GM19455 (cell line): ENCODE results near the gene IL6R.
"Not testable (repeated sequence)": the region's sequence is repeated elsewhere in the genome, so short reads cannot be mapped to it uniquely, and the experiment has no call there.

ENCODE experiments used
- ATAC-seq: cut with Tn5 transposase; IDR thresholded peaks from one replicate; pipeline ENCODE4 v1.9.1; 2021; ENCODE audit not compliant: unreplicated experiment

The IL6R gene

DNA sequence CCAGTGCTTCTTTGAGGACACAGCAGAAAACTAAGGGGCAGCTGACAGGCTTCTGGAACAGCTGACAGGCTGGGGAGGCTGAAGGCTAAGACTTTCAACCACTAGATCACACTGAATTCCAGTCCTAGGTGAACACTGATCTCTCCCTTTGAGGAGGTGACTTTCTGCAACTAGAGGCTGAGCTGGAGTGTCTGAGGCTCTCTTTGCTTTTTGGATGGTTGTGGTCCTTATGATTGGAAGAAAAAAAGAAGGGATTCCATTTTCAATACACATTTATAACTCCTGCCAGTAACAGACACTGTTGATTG, 1.4 kb downstream of the IL6R start:
- ATAC-seq, result no peak

DNA sequence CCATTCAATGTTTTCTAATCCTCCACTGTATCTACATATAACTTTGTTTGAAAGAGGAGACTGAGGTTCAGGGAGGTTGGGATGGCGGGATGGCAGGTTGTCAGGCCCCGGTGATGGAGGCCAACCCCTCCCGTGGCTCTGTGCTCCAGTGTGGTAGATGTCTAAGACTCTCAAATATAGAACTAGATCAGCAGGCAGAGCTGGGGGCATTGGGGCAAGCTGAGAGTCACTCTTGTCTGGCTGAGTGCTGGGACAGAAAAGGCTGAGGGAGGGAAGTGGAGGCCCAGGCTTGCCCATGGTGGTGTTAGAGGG, 1.7 kb downstream of the IL6R start:
- no peak for ATAC-seq

DNA sequence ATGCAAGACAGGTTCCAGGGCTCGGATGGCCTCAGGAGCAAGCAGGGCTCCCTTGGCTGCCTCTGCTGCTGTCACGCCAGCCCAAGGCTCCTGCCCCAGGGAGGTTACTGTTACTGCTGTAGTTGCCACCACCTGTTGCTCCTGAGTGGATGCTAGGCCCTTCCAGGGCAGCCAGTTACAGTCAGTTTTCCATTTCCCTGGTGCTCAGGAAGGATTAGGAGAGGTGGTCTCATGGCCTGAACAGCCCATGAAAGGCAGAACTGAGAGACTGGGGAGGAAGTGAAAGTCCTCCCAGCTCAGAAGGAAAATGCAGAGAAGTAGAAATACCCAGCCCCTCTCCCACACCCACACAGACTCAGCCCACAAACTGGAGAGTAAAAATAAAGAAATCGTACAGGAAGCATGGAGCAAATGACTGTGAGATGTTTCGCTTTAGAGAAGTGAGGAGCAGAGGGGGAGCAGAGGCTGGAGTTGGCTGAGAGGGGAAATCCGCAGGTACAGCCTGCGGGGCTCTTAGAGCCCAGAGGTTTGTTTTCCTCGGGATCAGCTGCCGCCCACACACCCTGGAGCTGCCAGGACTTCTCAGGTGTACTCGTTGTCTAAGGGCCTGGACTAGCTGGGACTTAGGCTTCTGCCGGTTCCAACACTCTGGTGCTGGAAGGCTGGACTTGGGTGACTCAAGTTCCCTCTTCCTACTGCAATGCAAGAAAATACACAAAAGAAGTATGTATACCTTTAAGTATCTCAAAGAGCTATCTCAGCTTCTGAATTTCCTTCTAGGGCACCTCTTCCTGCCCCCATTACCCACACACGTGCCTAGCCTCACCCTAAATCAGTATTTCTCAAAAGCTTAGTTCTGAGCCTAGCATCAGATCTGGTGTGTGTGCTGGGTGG, 2.3 kb downstream of the IL6R start:
- ATAC-seq, result no peak

DNA sequence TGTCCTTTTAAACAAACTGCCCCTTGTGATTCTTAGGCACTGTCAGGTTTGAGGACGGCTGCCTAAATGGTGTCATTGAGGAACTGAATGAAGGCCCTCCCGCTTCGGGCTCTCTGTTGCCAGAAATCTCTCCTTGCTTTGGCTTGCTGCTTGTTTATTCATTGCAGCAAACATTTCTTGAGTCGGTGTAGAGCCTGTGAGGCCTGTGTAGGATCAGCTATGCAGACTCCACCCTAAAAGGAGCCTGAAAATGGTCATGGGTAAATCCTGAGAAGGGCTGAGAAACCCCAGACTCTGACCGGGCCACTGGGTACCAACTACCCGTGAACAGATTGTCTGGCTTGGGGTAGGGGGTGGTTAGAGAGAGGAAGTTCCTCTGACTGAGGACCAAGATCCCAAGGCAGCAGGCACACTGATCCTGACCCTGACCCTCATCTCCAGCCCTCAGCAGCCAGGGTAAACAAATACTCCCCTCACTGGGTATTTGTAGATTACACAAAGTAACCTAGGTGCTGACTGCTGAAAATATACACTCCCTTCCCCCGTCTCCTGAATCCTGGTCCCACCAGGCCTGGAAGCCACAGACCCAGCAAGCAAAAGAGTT, 3.1 kb downstream of the IL6R start:
- no peak for ATAC-seq

DNA sequence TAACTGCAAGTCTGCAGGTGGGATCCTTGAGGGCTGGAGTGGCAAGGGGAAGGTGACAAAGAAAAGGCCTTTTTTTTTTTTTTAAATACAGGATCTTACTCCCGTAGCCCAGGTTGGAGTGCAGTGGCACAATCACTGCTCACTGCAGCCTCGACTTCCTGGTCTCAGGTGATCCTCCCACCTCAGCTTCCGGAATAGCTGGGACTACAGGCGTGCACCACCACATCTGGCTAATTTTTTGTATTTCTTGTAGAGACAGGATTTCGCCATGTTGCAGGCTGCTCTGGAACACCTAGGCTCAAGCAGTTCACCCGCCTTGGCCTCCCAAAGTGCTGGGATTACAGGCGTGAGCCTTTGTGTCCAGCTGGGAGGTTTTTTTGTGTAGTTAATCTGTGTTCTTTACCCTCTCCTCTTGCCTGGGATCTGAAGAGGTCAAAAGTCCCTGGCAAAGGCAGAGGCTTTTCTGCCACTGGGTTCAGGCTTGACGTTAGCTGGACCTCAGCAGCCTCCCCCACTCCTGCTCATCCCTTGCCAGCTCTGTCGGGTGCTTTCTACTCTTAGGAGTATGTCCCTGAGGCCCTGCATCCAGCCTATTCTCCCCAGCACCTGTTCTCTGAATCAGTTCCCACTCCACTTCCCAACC, 5.2 kb downstream of the IL6R start:
- ATAC-seq, result no peak

DNA sequence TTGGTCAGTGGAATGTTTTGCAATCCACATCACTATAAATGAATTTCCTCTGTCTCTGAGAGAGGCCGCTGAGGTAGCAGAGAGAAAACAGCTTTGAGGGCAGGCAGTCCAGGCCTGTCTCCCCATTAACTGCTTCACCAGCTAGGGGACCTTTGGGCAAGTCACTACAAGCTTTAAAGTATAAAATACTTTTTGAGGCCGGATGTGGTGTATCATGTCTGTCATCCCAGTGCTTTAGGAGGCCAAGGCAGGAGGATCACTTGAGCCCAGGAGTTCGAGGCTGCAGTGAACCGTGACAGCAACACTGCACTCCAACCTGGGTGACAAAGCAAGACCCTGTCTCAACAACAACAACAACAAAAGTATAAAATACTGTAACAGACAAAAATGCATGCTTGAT, 6.4 kb downstream of the IL6R start:
- ATAC-seq, result no peak

DNA sequence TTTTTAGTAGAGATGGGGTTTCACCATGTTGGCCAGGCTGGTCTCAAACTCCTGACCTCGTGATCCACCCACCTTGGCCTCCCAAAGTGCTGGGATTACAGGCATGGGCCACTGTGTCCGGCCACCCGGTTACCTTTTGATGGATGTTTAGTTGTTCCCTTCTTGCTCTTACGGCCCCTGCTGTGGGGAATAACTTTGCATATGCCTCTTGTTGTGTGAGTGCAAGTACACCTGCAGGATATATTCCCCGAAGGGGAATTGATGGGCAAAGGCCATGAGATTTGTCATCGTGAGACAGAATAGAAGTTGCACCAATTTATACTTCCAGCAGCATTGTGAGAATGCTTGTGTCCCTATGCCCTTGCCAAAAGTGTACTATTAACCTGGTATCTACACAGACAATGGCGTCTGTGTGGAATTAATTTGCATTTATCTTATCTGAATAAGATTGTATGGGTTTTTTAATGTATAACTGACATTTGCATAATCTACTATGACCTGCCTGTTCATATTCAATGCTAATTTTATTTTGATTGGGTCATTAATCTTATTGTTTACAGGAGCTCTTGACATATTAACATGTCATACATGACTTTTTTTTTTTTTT, 8.1 kb downstream of the IL6R start:
- ATAC-seq, result no peak

DNA sequence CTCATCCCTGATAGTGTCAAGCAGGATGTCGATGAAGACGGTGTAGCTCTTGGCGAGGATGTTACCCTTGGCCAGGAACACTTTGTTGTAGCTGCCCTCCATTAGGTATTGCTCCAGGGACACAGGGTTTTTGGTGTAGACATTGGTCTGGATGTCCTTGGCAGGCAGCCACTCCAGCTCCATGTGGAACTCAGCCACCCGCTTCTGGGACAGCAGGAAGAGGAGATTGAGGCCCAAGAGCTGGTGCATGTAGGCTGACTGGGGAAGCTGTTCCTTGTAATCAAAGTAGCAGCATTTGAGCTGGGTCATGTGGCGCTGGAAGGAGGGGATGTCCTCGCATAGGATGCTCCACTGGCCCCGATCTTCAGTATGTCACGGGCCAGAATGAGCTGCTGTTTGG, 9.5 kb downstream of the IL6R start:
- ATAC-seq, result no peak

DNA sequence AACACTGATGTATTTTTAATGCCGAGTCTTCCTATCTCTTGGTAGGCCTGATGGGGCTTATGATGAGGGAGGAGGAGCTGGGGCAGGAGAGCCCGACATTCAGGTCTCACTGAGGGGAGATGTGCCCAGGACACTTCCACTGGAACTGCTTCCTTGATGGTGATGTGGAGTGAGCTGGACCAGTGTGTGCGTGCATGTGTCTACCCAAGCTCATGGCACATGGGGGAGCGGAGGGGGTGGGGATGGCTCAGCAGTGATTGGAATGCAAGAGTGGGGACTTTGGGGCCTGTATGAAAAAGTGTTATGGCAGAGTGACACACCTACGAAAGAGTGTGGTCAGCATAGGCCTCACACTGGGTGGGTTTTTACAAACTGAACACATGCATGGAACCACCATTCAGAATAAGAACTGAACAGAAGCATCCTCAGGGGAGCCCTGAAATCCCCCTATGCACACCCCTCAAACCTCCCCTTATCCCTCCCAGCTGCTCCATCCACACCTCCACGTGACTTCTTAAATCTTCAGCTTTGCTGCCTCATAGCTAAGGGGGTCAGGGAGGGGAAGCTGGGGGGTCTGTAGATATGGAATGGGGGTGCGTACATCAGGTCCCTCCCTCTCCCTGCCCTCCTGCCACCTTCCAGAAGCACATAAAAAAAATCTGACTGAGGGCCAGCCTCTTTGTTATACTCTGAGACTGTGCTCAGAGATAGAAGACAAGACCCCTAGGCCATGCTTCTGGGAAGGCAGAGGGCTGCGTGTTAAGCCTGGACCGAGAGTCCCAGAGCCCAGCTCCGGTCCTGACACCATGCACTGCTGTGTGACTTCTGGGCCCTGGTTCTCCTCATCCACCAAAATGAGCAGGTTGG, 11.6 kb downstream of the IL6R start:
- no peak for ATAC-seq

DNA sequence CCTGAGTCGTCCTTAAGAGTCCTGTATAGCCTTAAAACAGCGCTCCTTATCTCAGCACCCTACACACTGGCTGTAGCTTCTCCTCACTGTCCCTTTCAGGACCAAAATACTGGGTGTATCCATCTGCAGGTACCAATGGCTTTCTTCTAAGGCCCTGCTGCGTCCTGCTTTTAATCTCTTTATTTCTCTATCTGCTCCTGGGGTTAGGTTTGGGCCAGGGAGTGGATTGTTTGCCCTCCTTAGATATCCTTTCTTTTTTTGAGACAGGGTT, 12.1 kb downstream of the IL6R start:
- no peak for ATAC-seq

DNA sequence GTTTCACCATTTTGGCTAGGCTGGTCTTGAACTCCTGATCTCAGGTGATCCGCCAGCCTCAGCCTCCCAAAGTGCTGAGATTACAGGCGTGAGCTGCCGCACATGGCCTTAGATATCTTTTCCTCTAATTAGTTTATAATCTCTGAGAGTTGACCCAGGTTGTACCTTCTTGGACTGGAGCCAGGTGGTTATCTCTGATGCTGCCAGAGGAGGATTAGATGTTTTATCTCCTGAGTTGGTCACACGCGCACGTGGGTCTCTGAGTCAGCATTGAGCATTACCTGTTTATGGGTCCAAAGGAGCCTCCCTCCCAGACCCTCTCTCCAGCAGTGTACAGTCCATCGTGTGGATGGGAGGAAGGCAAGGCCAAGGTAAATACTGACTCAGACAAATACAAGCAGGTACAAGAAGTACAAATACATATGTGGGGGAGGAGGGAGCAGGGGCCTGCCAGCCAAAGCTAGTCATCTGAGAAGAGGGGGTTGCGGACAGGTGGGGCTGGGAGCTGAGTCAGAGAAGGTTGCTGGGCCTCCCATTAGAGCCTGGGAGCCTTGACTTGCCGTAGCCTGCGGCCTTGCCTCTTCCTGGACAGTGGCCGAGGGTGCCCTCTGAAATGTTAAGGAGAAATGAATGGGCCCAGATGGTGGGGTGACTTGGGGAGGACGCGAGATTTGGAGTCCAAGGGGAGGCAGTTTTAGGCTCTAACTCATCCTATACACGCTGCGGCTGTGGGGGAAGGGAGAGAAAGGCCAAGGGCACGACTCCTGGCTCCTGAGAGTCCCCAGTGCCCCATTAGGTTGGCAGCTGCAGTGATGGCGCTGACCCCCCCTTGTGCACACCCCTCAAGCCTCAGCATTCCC, 13.1 kb downstream of the IL6R start:
- ATAC-seq, result no peak

DNA sequence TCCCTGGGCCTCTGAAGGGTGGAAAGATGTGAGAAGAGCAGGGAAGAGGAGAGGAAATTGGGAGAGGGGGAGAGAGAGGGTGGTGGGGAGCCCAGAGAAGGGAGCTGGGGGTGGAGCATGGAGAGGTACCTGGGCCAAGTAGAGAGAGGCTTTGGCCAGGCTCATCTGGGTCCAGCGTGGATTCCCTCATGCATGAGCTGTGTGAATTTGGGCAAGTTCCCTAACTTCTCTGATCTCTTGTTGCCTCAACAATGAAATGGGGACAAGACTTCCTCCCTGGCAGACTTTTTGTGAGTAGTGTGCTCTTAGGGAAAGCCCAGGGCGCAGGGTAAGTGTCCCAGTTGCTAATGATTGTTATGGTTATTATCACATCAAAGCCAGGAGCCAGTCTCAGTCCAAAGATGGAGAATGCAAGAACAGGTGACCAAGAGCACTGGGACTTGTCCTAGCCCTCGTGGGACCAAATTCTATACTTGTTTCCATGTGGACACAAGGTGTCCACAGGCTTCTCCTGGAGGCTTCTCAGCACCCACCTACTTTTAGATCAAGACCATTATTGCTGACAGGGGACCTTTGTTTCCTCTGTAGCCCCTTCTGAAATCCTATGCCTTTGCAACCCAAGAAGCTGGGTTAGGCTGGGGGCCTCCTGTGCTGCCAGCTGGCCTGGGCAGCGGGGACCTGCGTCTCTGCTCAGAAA, 13.9 kb downstream of the IL6R start:
- ATAC-seq, result no peak

DNA sequence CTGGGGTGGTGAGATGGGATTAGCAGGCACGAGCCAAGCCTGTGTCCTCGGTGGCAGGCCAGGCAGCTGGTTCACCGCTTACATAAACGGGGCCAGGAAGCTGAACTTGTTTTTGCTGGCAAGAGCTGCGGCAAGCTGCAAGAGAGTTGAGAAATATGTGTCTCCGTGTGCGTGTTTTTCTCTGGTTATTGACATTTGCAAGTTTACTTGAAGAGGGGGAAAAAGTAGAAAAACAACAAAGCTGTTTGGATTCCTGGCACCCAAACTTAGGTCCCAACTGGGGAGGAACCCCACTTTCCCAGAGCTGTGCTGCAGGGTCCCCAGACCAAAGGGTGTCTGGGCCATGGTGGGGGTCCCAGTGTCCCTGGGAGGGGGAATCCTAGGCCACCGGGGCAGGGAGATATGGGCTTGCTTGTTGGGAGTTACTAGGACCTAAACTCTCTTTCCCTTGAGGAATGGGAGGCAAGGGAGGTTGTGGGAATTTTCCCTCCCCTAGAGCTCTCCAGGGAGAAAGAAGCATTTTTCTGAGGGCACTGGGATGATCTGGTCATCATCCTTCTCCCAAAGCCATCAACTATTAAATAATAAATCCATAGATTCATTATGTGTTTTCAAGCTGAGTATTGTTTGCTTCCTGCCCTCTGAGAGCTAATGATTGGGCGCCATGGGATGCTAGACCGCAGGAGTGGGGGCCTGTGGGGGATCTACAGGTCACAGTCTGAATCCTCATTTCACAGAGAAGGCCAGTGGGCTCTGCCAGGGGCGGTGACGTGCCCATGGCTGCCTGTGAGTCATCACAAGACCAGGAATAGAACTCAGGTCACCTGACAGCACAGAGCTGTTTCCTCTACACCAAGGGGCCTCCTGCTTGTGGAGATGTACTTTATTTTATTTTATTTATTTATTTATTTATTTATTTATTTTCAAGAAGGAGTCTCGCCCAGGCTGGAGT, 14.8 kb downstream of the IL6R start:
- ATAC-seq, result no peak

DNA sequence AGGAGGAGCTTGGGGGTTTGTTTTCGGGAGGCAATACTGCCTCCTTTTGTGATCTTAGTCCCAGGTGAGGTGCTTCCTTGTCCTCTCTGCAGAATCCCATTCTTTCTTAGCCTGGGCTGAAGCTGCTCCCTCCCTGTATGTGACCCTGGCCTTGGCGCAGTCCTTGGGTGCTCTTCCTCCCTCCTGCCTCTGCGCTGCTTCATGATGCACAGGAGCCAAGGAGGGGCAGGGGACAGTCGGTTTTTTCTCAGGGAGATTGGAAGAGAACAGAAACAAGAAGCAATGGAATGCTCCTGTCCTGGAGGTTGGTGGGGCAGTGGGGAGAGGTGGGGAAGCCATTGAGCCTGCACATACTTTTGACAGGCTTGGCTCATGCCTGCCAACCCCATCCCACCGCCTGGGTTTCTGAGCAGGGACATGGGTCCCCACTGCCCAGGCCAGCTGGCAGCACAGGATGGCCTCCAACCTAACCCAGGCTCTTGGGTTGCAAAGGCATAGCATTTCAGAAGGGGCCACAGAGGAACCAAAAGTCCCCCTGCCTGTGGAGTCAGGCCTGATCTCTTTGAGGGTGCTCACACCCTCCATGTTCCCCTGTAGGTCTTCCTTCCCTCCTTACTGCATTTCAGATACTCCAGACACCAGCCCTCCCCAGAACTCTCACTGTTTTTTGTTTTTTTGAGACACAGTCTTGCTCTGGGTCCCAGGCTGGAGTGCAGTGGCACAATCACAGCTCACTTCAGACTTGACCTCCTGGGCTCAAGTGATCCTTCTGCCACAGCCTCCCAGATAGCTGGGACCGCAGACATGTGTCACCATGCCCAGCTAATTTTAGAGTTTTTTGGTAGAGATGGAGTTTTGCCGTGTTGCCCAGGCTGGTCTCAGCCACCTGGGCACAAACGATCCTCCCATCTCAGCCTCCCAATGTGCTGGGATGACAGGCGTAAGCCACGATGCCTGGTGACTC, 16.1 kb downstream of the IL6R start:
- no peak for ATAC-seq

DNA sequence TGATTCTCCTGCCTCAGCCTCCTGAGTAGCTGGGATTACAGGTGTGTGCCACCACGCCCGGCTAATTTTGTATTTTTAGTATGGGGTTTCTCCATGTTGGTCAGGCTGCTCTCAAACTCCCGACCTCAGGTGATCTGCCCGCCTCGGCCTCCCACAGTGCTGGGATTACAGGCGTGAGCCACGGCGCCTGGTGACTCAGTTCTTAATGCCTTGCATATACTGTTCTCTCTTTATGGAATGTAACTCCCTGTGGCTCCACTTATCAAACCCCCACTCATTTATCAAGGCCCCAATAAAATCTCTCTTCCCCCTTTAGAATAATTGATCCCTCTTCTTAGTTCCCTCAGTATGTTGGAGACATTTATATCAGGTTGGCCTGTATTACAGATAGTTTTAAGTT, 16.9 kb downstream of the IL6R start:
- ATAC-seq, result not testable (repeated sequence)

DNA sequence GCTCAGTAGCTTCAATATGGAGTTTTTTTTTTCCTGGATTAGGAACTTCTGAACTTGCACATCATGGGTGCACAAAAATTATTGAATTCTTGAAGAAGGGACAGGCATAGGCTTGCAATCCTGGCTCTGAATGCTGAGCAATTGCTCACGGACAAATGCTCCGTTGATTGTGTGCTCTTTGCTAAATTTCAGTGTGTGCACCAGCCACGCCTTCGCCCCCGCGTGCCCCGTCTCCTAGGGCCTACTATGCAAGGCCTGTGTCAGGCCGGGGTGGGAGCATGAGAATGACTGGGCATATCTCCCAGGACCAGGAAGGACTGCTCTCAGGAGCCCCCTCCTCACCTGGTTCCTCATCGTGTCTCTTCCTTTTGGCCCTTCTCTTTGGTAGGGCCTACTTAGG, 17.4 kb downstream of the IL6R start:
- ATAC-seq, result no peak

DNA sequence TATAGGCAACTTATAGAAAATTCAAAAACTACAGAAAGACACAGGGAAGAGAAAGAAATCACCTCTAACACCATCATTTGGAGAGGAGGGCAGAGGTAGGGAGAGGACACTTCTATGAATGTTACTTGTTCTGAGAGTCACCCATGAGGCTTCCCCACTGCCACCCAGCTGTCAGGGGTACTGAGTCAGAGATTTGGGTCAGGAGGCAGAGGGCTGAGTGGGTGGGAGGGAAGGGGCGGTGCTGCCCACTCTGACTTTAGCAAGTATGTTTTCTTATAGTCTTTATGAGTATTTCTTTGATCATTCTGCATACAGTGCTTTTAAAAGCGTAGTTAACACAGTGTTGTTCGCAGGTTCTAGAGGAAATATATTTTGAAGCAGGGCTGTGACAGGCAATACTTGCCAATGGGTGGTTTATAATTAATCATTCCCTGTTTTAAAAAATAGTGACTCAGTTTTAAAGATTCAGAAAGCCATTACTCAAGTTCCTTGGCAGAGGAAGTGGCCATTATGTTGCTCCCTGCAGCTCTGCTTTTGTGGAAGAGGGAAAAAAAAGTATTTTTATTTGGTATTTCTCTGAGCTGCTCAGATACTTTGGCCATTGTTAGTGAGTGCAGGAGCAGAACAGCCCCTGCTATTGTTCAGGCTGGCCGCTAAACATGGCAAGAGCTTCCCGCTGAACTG, 18.3 kb downstream of the IL6R start:
- no peak for ATAC-seq
